Activated CD4-positive, alpha-beta T cell treated with anti-CD3 and anti-CD28 coated beads for 36 hours (primary cell): Measurements from ENCODE around the gene AKAP6. TPM values are rescaled to one million over a fixed set of nuclear protein-coding genes. Genes with fewer than 3 reads are reported as not detected.

Experiments
- ATAC-seq: fragments of 200-7000 bp; cut with Tn5 transposase; one replicate; pipeline ENCODE4 v1.10.0; 2021; ENCODE audit warnings: mild to moderate bottlenecking, moderate library complexity
- CTCF ChIA-PET: fragments of 350-600 bp; sonication (Branson Sonifier 250); formaldehyde crosslinking; loops from one replicate; lab custom pipeline; 2021; ENCODE audit warnings: antibody characterized with exemption; lab: Charles Lee
- POLR2A ChIA-PET: fragments of 350-600 bp; sonication (Branson Sonifier 250); formaldehyde crosslinking; loops from one replicate; lab custom pipeline; 2021; ENCODE audit warnings: antibody characterized with exemption, inconsistent platforms; lab: Charles Lee
- DNase-seq: peaks from one replicate; pipeline ENCODE4 v3.0.0-alpha.2; 2020
- H3K27ac Mint-ChIP-seq: one replicate; pipeline ENCODE4 v1.8.0; 2021; ENCODE audit warnings: mixed read lengths
- H3K27me3 Mint-ChIP-seq: one replicate; pipeline ENCODE4 v1.8.0; 2021; ENCODE audit warnings: mixed read lengths
- H3K36me3 Mint-ChIP-seq: one replicate; pipeline ENCODE4 v1.8.0; 2021; ENCODE audit warnings: low read depth, mixed read lengths
- H3K4me1 Mint-ChIP-seq: one replicate; pipeline ENCODE4 v1.8.0; 2021; ENCODE audit warnings: mixed read lengths
- H3K4me3 Mint-ChIP-seq: one replicate; pipeline ENCODE4 v1.8.0; 2021; ENCODE audit warnings: mild to moderate bottlenecking, moderate library complexity, mixed read lengths
- H3K9me3 Mint-ChIP-seq: one replicate; pipeline ENCODE4 v1.8.0; 2021; ENCODE audit warnings: low read depth, mixed read lengths
- intact Hi-C, 2 experiments: fragments of 100-400 bp; cut with DNase I in 1 of 2; cut with micrococcal nuclease in 1 of 2; formaldehyde crosslinking; loops; one replicate each; pipeline versions ENCODE4 v1.14.2 to v1.15.1; 2022 to 2024; cut with DNase I, micrococcal nuclease
- total RNA-seq, 2 experiments: library from RNA; stranded (reverse); gene quantifications; one replicate each; pipeline ENCODE4 v1.2.3, GENCODE V29; 2021

AKAP6 gene
- total RNA-seq, 2 experiments from 2014 or later: 1.1 to 2.0 TPM

- intact Hi-C loops: no loop called here
- H3K4me3 Mint-ChIP-seq: no peak overlapping the region
- no peaks in the 10 kb centered on the region for H3K9me3 Mint-ChIP-seq
- no peak overlapping the region for H3K27ac Mint-ChIP-seq
- DNase-seq: no peak
- ChIA-PET POLR2A (no interaction called here), CTCF (no interaction called here)
- no peaks in the 10 kb centered on the region for H3K4me1 Mint-ChIP-seq
- no peaks in the 10 kb centered on the region for H3K36me3 Mint-ChIP-seq
- peaks cover 7% of the 10 kb centered on the region for H3K27me3 Mint-ChIP-seq
- ATAC-seq: no peak
Observed at GRCh38 chr14:32495435-32495734, 166.3 kb downstream of the AKAP6 start.

GRCh38 chr14:32497248-32497647 lies 168.2 kb downstream of the AKAP6 start:
- no peak for DNase-seq
- H3K27ac Mint-ChIP-seq: no peak overlapping the region
- H3K27me3 Mint-ChIP-seq: peaks cover 4% of the 10 kb centered on the region
- no peaks in the 10 kb centered on the region for H3K36me3 Mint-ChIP-seq
- no peak overlapping the region for H3K4me3 Mint-ChIP-seq
- ChIA-PET CTCF (no interaction called here), POLR2A (no interaction called here)
- ATAC-seq: no peak
- intact Hi-C loops: no loop called here
- no peaks in the 10 kb centered on the region for H3K9me3 Mint-ChIP-seq
- H3K4me1 Mint-ChIP-seq: no peaks in the 10 kb centered on the region

- no peak overlapping the region for H3K4me3 Mint-ChIP-seq
Observed at GRCh38 chr14:32507029-32507984, 178.2 kb downstream of the AKAP6 start.

GRCh38 chr14:32508281-32508680 lies 179.2 kb downstream of the AKAP6 start:
- H3K9me3 Mint-ChIP-seq: no peaks in the 10 kb centered on the region
- intact Hi-C loops: no loop called here
- DNase-seq (no peak), ATAC-seq (no peak)
- no peaks in the 10 kb centered on the region for H3K27me3 Mint-ChIP-seq
- ChIA-PET CTCF (no interaction called here), POLR2A (no interaction called here)
- H3K4me1 Mint-ChIP-seq: no peaks in the 10 kb centered on the region
- H3K27ac Mint-ChIP-seq: no peak overlapping the region
- H3K36me3 Mint-ChIP-seq: no peaks in the 10 kb centered on the region
- H3K4me3 Mint-ChIP-seq: no peak overlapping the region

More at GRCh38 chr14:32507029-32507984, 178.2 kb downstream of the AKAP6 start:
- intact Hi-C loops: no loop called here
- CTCF ChIA-PET: no interaction called here
- no peak overlapping the region for H3K27ac Mint-ChIP-seq
- H3K36me3 Mint-ChIP-seq: no peaks in the 10 kb centered on the region
- H3K27me3 Mint-ChIP-seq: no peaks in the 10 kb centered on the region
- POLR2A ChIA-PET: no interaction called here
- no peaks in the 10 kb centered on the region for H3K9me3 Mint-ChIP-seq
- no peaks in the 10 kb centered on the region for H3K4me1 Mint-ChIP-seq
- no peak for ATAC-seq
- no peak for DNase-seq

- ATAC-seq: no peak
- ChIA-PET POLR2A (no interaction called here), CTCF (no interaction called here)
- Mint-ChIP-seq H3K4me3 (no peak overlapping the region), H3K9me3 (no peaks in the 10 kb centered on the region), H3K4me1 (no peaks in the 10 kb centered on the region), H3K27ac (no peak overlapping the region), H3K27me3 (peaks cover 2% of the 10 kb centered on the region), H3K36me3 (no peaks in the 10 kb centered on the region)
- intact Hi-C loops: no loop called here
- DNase-seq: no peak
Observed at GRCh38 chr14:32509632-32510187, 180.6 kb downstream of the AKAP6 start.

- ChIA-PET POLR2A (no interaction called here), CTCF (no interaction called here)
- DNase-seq (no peak), ATAC-seq (no peak)
- peaks cover 5% of the 10 kb centered on the region for H3K27me3 Mint-ChIP-seq
- H3K36me3 Mint-ChIP-seq: no peaks in the 10 kb centered on the region
- no peaks in the 10 kb centered on the region for H3K4me1 Mint-ChIP-seq
- intact Hi-C loops: no loop called here
- H3K27ac Mint-ChIP-seq: no peak overlapping the region
- no peak overlapping the region for H3K4me3 Mint-ChIP-seq
- no peaks in the 10 kb centered on the region for H3K9me3 Mint-ChIP-seq
Observed at GRCh38 chr14:32510815-32511214, 181.7 kb downstream of the AKAP6 start.

- Mint-ChIP-seq H3K27ac (no peak overlapping the region), H3K4me1 (no peaks in the 10 kb centered on the region), H3K36me3 (no peaks in the 10 kb centered on the region), H3K9me3 (no peaks in the 10 kb centered on the region), H3K27me3 (peaks cover 5% of the 10 kb centered on the region), H3K4me3 (no peak overlapping the region)
- POLR2A ChIA-PET: no interaction called here
- intact Hi-C loops: no loop called here
- DNase-seq (no peak), ATAC-seq (no peak)
- CTCF ChIA-PET: interaction anchor here (1.5 kb wide), 1 partner anchor 10 kb away, joined by 8 read pairs; no protein-coding TSS in a partner anchor
Observed at GRCh38 chr14:32512348-32512747, 183.2 kb downstream of the AKAP6 start.

GRCh38 chr14:32512813-32513212 lies 183.7 kb downstream of the AKAP6 start:
- Mint-ChIP-seq H3K9me3 (no peaks in the 10 kb centered on the region), H3K4me3 (no peak overlapping the region), H3K36me3 (no peaks in the 10 kb centered on the region), H3K4me1 (no peaks in the 10 kb centered on the region), H3K27me3 (peaks cover 5% of the 10 kb centered on the region), H3K27ac (no peak overlapping the region)
- ChIA-PET POLR2A (no interaction called here), CTCF (interaction anchor here (1.5 kb wide), 1 partner anchor 10 kb away, joined by 8 read pairs; no protein-coding TSS in a partner anchor)
- intact Hi-C loops: no loop called here
- DNase-seq: no peak
- ATAC-seq: no peak

GRCh38 chr14:32513571-32514009 lies 184.5 kb downstream of the AKAP6 start:
- POLR2A ChIA-PET: no interaction called here
- H3K9me3 Mint-ChIP-seq: no peaks in the 10 kb centered on the region

GRCh38 chr14:32514236-32514635 lies 185.1 kb downstream of the AKAP6 start:
- no peak for ATAC-seq
- ChIA-PET POLR2A (no interaction called here), CTCF (interaction anchor here (0.7 to 2.0 kb wide), 2 partner anchors 12 to 258 kb away, joined by 3 to 5 read pairs; no protein-coding TSS in a partner anchor)
- H3K9me3 Mint-ChIP-seq: no peaks in the 10 kb centered on the region
- no peaks in the 10 kb centered on the region for H3K36me3 Mint-ChIP-seq
- H3K4me1 Mint-ChIP-seq: no peaks in the 10 kb centered on the region
- intact Hi-C loops: no loop called here
- no peak overlapping the region for H3K27ac Mint-ChIP-seq
- H3K4me3 Mint-ChIP-seq: no peak overlapping the region
- peaks cover 8% of the 10 kb centered on the region for H3K27me3 Mint-ChIP-seq
- DNase-seq: no peak

More at GRCh38 chr14:32513571-32514009, 184.5 kb downstream of the AKAP6 start:
- Mint-ChIP-seq H3K4me1 (no peaks in the 10 kb centered on the region), H3K36me3 (no peaks in the 10 kb centered on the region), H3K4me3 (no peak overlapping the region), H3K27me3 (peaks cover 8% of the 10 kb centered on the region), H3K27ac (no peak overlapping the region)
- DNase-seq: no peak
- ATAC-seq: no peak
- intact Hi-C loops: no loop called here
- CTCF ChIA-PET: interaction anchor here (0.7 to 2.0 kb wide), 2 partner anchors 11 to 257 kb away, joined by 3 to 5 read pairs; no protein-coding TSS in a partner anchor

- DNase-seq: no peak
- H3K4me1 Mint-ChIP-seq: no peaks in the 10 kb centered on the region
- peaks cover 8% of the 10 kb centered on the region for H3K27me3 Mint-ChIP-seq
- ChIA-PET POLR2A (no interaction called here), CTCF (interaction anchor here (2.0 kb wide), 1 partner anchor 12 kb away, joined by 5 read pairs; no protein-coding TSS in a partner anchor)
- no peak for ATAC-seq
- intact Hi-C loops: no loop called here
- no peaks in the 10 kb centered on the region for H3K9me3 Mint-ChIP-seq
- no peak overlapping the region for H3K27ac Mint-ChIP-seq
- H3K36me3 Mint-ChIP-seq: no peaks in the 10 kb centered on the region
- no peak overlapping the region for H3K4me3 Mint-ChIP-seq
Observed at GRCh38 chr14:32514681-32515080, 185.6 kb downstream of the AKAP6 start.
